ENCODE results near the gene GPR161.

GPR161 gene

GRCh38 chr1:168105846-168106245 lies 30.9 kb downstream of the GPR161 start:
- no peak for DNase-seq (ENCODE audit: low spot score)

GRCh38 chr1:168104535-168104934 lies 32.2 kb downstream of the GPR161 start:
- DNase-seq (ENCODE audit: low spot score): no peak

- no peak for DNase-seq (ENCODE audit: low spot score)
Measured at GRCh38 chr1:168102487-168102886, 34.2 kb downstream of the GPR161 start.

- no peak for DNase-seq (ENCODE audit: low spot score)
Measured at GRCh38 chr1:168101336-168101735, 35.4 kb downstream of the GPR161 start.

GRCh38 chr1:168100315-168101002 lies 36.3 kb downstream of the GPR161 start:
- DNase-seq (ENCODE audit: low spot score): no peak

GRCh38 chr1:168099337-168099801 lies 37.4 kb downstream of the GPR161 start:
- DNase-seq (ENCODE audit: low spot score): no peak

- DNase-seq (ENCODE audit: low spot score): no peak
Measured at GRCh38 chr1:168098534-168099320, 38.0 kb downstream of the GPR161 start.

- DNase-seq (ENCODE audit: low spot score): no peak
Measured at GRCh38 chr1:168097921-168098528, 38.7 kb downstream of the GPR161 start.

- DNase-seq (ENCODE audit: low spot score): no peak
Measured at GRCh38 chr1:168096296-168097165, 40.2 kb downstream of the GPR161 start.

GRCh38 chr1:168095476-168095875 lies 41.3 kb downstream of the GPR161 start:
- DNase-seq (ENCODE audit: low spot score): no peak

GRCh38 chr1:168093616-168094015 lies 43.1 kb downstream of the GPR161 start:
- DNase-seq (ENCODE audit: low spot score): no peak

- DNase-seq (ENCODE audit: low spot score): no peak
Measured at GRCh38 chr1:168092566-168093355, 44.0 kb downstream of the GPR161 start.

- DNase-seq (ENCODE audit: low spot score): no peak
Measured at GRCh38 chr1:168091720-168092550, 44.8 kb downstream of the GPR161 start.

GRCh38 chr1:168091063-168091462 lies 45.7 kb downstream of the GPR161 start:
- no peak for DNase-seq (ENCODE audit: low spot score)

- DNase-seq (ENCODE audit: low spot score): no peak
Measured at GRCh38 chr1:168090395-168090794, 46.3 kb downstream of the GPR161 start.

GRCh38 chr1:168089979-168090337 lies 46.8 kb downstream of the GPR161 start:
- DNase-seq (ENCODE audit: low spot score): no peak

GRCh38 chr1:168089326-168089978 lies 47.3 kb downstream of the GPR161 start:
- DNase-seq (ENCODE audit: low spot score): no peak

- DNase-seq (ENCODE audit: low spot score): no peak
Measured at GRCh38 chr1:168088511-168089325, 48.0 kb downstream of the GPR161 start.

- DNase-seq (ENCODE audit: low spot score): no peak
Measured at GRCh38 chr1:168087696-168088095, 49.0 kb downstream of the GPR161 start.

Data from Ammon's horn (tissue), 1 donor.